CD4-positive, alpha-beta T cell treated with Interleukin-2 at 100 ng/mL for 4 hours (primary cell): ENCODE data around the gene KIF21A.
"Not testable (repeated sequence)": the region's sequence is repeated elsewhere in the genome, so short reads cannot be mapped to it uniquely, and the experiment has no call there.

Source experiments
- DNase-seq: peaks from one replicate; pipeline ENCODE4 v3.0.0-alpha.2; 2020; ENCODE audit warnings: low spot score

The KIF21A gene, protein sequence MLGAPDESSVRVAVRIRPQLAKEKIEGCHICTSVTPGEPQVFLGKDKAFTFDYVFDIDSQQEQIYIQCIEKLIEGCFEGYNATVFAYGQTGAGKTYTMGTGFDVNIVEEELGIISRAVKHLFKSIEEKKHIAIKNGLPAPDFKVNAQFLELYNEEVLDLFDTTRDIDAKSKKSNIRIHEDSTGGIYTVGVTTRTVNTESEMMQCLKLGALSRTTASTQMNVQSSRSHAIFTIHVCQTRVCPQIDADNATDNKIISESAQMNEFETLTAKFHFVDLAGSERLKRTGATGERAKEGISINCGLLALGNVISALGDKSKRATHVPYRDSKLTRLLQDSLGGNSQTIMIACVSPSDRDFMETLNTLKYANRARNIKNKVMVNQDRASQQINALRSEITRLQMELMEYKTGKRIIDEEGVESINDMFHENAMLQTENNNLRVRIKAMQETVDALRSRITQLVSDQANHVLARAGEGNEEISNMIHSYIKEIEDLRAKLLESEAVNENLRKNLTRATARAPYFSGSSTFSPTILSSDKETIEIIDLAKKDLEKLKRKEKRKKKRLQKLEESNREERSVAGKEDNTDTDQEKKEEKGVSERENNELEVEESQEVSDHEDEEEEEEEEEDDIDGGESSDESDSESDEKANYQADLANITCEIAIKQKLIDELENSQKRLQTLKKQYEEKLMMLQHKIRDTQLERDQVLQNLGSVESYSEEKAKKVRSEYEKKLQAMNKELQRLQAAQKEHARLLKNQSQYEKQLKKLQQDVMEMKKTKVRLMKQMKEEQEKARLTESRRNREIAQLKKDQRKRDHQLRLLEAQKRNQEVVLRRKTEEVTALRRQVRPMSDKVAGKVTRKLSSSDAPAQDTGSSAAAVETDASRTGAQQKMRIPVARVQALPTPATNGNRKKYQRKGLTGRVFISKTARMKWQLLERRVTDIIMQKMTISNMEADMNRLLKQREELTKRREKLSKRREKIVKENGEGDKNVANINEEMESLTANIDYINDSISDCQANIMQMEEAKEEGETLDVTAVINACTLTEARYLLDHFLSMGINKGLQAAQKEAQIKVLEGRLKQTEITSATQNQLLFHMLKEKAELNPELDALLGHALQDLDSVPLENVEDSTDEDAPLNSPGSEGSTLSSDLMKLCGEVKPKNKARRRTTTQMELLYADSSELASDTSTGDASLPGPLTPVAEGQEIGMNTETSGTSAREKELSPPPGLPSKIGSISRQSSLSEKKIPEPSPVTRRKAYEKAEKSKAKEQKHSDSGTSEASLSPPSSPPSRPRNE (N-terminal part only)

DNA sequence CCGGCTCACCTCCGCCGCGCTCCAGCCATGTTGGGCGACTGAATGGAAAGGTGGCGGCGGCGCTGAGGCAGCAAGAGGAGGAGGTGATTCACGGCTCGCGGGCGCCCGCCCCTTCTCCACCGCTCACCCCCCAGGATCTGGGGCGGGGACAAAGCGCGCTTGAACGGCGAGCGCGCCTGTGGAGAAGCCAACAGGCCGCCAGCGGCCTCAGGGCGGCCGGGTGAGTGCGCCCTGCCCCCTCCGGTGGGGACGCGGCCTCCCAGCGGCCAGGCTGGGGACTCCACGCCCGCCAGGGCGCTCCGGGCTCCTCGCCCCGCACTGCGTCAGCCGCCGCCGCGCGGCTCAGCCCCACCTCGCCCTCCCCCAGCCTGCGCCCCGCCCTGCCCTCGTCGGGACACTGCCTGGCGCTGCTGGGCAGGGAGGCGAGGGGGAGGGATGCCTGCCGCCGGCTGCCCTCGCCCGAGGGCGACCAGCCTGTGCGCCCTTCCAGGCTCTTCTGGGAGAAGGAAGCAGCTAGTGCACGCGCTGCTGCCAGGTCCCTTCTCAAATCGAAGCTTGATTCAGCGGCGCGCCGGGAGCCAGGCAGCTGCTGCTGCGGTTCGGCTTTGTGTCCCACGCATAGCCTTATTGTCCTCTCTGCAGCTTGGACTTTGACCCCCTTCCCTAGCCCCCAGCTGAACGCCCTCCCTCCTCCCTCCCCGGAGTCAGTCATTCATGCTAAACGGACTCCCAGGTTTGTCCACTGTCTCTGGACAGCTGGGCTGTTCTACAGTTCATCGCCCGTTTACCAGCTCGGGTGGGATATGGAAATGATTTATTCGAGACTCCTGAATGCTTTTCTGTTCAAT lies at the start of gene KIF21A:
KIF21A (minus strand) TSS at position 40 of the 848 bp plus-strand sequence. CDS start 150 bp downstream, outside the sequence.
- DNase-seq, result peak; percentile 92

- no peak for DNase-seq
Observed at GRCh38 chr12:39490500-39491282, 47.8 kb upstream of the KIF21A start.

GRCh38 chr12:39483597-39483996 lies 40.7 kb upstream of the KIF21A start:
- DNase-seq, result no peak

DNA sequence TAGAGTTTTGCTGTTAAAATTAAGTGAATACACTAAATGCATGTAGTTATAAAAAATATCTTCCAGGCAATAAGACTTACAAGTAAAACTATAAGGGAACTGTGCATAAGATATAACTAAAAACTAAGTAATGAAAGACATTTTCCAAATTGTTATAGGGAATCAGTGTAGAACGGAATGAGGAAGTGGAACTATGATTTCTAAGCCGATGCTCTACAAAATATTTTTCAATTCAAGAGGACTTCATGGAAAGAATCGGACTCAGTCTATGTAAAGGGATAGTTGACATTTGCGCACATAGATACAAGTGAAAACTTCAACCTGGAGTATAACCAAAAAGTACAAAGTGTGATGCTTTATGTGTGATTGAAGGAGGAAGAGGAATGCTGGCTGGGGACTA lies 40.1 kb upstream of the KIF21A start:
- no peak for DNase-seq

- no peak for DNase-seq
Observed at GRCh38 chr12:39476894-39477293, 34.0 kb upstream of the KIF21A start.

DNA sequence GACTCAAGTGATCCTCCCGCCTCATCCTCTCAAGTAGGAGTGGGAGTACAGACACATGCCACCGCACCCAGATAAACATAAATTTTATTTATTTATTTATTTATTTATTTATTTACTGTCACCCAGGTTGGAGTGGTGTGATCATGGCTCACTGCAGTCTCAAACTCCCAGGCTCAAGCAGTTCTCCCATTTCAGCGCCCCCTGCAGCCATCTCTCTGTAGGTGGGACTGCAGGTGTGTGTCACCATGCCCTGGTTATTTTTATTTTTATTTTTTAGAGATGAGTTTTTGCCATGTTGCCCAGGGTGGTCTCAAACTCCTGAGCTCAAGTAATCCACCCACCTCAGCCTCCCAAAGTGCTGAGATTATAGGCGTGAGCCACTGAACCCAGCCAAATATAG lies 33.2 kb upstream of the KIF21A start:
- DNase-seq, result no peak

DNA sequence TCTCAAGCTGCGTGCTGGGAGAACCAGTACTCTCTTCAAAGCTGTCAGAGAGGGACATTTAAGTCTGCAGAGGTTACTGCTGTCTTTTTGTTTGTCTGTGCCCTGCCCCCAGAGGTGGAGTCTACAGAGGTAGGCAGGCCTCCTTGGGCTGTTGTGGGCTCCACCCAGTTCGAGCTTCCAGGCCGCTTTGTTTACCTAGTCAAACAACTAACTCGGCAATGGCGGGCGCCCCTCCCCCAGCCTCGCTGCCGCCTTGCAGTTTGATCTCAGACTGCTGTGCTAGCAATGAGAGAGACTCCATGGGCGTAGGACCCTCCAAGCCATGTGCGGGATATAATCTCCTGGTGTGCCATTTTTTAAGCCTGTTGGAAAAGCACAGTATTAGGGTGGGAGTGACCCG lies 32.2 kb upstream of the KIF21A start:
- not testable (repeated sequence) for DNase-seq

DNA sequence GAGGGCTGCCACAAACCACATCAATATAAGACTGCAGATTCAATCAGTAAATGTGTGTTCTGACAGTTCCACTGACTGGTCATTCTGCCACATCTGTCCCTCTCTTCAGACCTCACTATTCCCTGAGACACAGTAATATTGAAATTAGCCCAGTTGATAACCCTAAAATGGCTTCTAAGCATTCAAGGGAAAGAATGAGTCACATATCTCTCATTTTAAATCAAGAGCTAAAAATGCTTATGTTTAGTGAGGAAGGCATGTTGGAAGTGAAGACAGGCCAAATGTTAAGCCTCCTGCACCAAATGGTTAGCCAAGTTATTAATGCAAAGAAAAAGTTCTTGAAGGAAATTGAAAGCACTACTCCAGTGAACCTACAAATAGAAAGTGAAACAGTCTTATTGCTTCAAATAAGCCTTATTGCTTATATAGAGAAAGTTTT lies 24.5 kb upstream of the KIF21A start:
- DNase-seq, result peak; percentile 36

- no peak for DNase-seq
Observed at GRCh38 chr12:39464976-39465695, 22.2 kb upstream of the KIF21A start.

- no peak for DNase-seq
Observed at GRCh38 chr12:39461059-39461458, 18.1 kb upstream of the KIF21A start.

DNA sequence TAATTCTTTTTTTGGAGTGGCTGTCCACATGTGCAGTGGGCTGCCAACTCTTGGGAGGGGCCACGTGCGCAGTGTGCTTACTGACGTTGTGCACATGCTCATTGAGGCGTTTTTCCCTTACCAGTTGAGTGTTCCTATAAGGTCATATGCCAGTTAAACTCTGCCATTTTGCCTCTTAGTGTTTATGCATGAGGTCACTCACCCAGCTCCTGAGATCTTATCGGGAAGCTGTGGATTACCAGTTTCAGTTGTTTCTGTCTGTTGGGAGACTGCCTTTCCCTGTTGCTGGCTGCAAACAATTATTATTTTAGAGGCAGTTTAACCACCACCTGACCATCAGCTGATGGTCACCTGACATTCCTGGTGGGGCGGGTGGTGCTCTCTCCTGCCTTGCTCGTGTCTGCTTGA lies 16.1 kb upstream of the KIF21A start:
- no peak for DNase-seq

- no peak for DNase-seq
Observed at GRCh38 chr12:39451977-39452376, 9.1 kb upstream of the KIF21A start.

GRCh38 chr12:39448038-39448437 lies 5.1 kb upstream of the KIF21A start:
- DNase-seq, result no peak

DNA sequence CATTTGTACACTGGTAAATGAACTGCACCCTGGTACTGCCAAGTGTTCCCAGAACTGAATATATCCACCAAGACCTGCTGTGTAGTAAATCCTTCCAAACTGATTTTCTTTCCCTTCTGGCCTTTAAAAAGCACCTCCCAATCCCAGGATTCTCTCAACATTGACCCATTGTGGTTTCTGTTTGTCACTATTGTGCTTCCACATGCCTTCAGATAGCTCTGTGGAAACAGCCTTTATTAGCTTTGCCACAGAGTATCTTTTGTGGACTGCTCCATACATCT lies 949 bp upstream of the KIF21A start:
- no peak for DNase-seq

DNA sequence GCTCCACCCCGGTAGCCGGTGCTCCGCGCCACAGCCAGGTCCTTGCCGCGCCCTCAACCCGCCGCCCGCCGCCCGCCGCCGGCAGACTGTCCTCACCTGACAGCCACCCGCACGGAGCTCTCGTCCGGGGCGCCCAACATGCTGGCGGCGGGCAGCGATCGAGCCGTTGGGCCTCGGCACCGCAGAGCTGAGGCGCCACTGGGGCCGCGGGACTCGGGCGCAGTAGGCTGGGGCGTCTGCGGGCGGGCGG lies 164 bp downstream of the KIF21A start:
- DNase-seq, result no peak

- peak; percentile 30 for DNase-seq
Observed at GRCh38 chr12:39441963-39442830, 723 bp downstream of the KIF21A start.

GRCh38 chr12:39441189-39441962 lies 1.5 kb downstream of the KIF21A start:
- DNase-seq, result no peak

GRCh38 chr12:39440781-39441180 lies 2.1 kb downstream of the KIF21A start:
- DNase-seq, result no peak
